Midbrain (tissue), 1 donor: ENCODE data around the gene RAB27A.

Experiments used
- DNase-seq: peaks from one replicate; lab custom pipeline; 2025; lab: John Stamatoyannopoulos, UW

The RAB27A gene

DNA sequence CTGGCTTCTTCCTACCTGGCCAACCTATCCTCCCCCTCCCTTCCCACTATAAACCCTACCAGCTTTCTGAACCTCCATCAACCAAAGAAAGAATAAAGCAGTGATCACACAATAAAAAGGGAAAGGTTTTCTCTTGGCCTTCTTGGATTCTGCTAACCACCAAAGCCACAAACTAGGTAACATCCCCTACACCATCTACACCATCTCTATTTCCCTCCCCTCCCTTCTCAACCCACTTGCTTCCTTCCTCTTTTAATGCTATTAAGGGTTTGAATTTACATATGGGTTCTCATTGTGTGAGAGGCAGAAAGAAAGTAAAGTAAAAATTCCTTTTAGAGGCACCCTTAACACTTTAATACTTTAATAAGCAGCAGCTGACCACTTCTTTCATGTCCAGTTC is 67.0 kb downstream of the RAB27A start:
- no peak for DNase-seq

DNA sequence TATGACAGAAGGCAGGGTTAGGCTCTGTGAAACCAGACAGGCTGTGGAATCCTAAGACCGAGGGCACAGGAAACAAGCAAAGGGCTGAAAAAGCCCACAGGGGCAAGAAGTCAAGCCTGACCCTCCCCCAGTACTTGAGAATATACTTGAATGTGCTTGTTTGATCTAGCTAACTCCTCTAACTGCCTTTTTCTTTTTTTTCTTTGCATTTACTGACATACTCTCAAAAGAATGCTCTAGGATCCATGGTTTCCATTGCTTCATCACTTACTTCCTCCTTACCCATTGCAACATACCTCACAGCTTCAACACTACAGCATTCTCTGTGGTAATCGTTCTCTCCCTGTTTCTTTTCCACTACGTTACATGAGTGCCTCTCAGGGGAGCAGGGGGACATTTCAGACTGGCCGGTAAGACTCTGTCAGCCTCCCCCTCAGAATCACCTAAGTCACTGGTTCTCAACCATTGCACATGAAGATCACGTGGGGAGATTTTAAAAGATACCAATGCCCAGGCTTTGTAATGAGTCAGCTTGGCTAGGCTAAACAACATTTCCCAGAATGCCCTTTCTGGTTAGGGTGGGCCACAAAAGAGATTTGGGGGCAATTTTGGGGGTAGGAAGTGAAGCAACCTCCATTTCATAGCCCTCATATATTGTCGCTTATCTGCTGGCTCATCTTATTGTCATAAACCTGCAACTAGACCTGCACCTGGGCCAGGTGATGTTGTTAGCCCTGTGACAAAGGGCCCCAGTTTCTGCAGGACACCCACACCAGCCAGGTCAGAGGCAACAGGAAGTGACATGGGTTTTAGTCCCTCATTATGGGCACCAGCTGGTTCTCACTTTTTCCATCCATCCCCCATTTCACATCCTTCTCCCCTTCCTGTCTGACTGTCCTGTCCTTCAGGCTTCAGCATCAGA is 68.3 kb downstream of the RAB27A start:
- DNase-seq: no peak

DNA sequence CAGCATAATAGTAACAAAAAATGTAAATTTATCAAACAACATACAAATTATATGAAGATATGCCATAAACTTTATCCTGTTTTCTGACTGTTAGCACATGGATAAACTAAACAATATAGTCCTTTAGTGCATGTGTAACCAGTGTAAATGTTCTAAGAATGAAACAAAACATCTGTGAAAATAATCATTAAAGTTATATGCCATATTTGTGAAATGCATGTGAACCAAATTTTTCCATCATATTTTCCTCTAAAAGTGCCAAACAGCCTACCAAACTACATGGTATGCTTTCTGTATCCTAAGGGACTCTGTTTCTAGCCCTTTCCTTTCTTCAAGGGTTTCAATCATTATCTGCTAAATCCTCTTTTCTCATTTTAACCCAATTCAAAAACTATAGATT is 69.0 kb downstream of the RAB27A start:
- no peak for DNase-seq

DNA sequence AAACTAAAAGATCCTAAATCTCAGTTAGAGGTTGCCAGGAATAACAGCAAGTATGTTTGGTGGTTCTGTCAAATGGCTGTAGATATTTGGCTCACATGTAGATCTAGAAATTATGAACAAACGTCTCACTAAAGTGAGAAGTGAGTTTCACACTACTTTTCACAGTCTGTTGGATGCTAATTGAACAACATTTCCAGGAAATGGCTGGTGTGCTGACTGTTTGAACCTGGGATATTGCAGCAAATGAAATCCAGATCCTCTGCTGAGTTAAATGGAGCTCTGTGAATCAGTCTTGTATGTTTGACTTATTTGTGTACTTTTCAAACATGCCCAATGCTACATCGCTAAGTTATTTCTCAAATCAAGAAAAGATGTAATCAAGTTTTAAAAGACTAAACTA is 71.6 kb downstream of the RAB27A start:
- DNase-seq: no peak

DNA sequence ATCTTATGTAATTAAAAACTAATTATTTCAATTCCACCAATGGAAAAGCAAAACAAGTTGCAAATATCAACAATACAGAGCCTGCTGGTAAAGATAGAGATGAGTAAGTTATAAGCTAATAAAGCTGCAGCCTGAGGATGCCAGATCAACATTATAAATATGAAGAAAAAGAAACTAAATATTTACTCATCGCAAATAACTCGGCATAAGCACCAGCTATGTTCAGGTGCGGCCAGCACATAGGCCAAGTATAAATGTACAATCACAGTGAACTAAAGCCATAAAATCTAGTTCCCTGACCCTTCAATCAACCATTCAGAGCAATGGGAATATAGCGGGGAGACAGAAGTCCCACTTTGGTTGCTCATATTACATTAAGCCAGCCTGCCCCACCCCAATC is 85.1 kb downstream of the RAB27A start:
- DNase-seq: no peak

DNA sequence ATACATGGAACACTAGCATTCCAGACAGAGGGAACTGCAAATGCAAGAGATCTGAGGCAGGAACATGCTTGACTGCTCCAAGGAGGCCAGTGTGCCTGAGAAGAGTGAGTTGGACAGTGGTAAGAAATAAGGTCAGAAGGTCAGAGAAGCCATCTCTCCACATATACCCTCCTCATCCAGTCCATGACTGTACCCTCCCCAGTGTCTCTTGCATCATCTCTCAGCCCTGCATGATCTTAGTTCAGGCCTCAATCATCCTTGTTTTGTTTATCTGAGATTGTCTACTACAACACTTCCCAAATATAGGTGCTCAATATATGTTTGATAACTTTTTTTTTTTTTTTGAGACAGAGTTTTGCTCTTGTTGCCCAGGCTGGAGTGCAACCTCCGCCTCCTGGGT is 87.4 kb downstream of the RAB27A start:
- DNase-seq: no peak

DNA sequence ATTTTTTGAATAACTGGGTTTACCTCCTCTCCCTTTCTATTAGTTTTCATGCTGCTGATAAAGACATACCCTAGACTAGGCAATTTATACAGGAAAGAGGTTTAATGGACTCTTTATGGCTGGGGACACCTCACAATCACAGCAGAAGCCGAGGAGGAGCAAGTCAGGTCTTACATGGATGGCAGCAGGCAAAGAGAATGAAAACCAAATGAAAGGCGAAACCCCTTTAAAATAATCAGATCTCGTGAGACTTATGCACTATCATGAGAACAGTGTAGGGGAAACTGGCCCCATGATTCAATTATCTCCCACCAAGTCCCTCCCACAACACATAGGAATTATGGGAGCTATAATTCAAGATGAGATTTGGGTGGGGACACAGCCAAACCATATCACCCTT is 90.9 kb downstream of the RAB27A start:
- DNase-seq: no peak

DNA sequence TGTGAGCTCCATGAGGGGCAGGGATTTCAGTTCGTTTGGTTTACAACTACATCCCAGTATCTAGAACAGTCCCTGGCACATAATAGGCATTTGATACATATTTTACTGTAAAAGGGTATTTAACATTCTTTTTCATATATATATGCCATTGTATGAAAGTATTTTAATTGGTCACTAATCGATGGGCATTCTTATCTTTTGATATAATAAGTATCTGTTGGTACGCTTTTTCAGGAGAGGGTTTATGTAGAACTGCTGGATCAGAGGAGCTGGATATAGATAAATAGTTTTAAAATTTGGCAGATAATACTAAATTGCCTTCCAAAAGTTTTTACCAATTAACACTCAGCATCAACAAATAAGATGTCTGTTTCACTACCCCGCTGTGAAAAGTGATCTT is 91.9 kb downstream of the RAB27A start:
- no peak for DNase-seq

DNA sequence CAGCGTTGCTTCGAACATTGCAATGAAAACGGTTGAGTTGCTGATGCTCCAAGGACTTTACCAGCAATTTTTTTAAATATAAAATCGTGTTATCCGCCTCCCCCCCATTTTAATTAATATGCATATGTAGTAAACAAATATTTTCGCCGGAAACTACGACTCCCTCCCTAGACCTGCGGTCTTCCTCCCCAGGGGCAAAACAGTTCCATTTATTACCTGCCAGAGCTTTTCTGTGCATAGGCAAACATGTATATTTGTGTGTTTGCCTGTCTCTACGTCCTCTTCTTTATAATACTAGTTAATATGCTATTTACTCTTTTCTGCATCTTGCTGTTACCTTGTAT is 92.3 kb downstream of the RAB27A start:
- DNase-seq: no peak

DNA sequence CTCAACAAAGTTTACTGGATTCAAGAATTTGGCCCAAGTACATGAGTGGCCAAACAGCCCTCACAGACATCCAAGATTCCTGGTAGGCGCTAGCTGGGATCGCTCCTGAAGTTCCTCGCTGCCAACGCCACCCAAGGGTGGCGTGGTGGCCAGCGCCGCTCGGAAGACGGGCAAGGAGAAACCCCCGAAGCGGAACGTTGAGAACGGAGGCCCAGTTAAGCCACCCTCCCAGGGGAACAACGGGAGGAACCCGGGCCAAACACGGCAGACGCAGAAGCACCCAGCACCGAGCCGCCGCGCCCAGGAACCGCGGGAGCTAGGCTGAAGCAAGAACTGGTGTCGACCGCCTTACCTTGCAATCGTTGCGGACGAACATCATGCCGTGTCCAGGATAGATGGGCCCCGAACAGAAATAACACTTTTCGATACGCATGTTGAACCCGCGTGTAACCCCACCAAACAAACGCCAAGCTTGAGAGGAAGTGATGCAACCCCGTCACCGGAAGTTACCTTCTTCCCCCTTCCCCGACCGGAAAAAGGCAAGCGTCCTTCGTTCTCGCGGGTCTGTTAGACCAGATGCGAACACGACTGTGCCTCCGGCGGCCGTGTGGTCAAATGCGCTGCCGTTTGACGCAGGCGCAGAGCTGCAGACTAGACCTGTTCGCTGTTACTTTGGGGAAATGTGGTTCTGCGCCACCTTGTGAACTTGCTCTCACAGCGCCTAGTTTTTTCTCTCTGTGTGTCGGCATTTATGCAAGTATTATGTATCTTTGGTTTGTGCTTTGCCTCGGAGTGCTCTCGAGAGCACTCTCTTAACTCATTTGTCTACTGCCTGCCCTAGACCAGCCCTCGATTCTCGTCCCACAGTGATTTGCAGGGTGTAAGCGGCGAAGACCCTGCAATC is 92.9 kb downstream of the RAB27A start, which contains the start of gene RSL24D1:
Gene RSL24D1 (minus strand): TSS at position 484 of the 904 bp plus-strand sequence. CDS start 51 bp downstream, at position 433.
- peak; percentile 97 for DNase-seq

DNA sequence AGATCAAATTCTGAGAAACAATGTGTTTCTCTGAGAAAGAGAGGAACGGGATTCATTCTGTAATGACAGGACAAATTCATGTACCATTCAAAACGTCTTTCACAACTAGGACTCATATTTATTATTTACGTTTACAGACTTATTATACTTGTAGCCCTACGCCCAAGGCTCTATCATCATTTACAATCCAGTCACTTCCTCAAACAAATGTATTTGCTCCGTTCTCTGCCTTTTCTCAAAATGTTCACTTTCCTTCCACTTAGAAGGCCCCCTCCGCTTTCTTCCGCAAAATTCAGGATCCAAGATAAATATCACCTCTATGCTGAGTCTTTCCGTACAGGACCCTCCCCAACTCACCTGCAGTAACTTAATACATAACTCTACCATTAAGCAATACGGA is 93.6 kb downstream of the RAB27A start:
- DNase-seq: no peak

DNA sequence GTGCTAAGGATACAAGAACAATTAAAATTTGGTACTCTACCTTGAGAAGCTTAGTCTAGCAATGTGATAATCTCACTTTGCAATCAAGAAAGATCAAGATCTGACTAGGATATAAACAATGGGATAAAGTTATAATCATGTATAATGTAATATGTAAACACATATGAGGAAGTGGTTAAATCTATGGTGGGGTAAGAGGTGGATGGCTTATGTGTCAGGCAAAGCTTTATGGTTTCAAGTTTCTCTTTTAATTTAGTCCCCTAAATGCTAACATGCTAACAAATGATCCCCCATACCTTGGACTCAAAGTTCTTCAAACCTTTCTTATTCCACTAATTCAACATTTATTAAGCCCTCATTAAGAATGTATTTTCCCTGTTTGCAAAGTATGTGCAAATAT is 95.4 kb downstream of the RAB27A start:
- no peak for DNase-seq

DNA sequence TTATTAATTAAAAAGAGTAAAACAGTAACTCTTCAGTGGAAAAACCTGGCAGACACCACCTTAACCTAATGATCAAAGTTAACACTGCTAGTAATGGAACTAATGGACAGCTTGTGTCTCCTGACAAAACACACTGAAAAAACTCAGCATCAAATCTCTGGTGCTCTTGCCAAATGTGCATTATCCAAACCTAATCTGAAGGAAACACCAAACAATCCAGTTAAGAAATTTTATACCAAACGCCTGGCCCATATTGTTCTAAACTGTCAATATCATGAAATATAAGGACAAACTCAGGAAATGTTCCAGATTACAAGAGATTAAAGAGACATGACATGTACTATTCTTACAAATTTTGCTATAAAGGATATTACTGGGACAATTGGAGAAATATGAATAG is 103.3 kb downstream of the RAB27A start:
- DNase-seq: no peak

DNA sequence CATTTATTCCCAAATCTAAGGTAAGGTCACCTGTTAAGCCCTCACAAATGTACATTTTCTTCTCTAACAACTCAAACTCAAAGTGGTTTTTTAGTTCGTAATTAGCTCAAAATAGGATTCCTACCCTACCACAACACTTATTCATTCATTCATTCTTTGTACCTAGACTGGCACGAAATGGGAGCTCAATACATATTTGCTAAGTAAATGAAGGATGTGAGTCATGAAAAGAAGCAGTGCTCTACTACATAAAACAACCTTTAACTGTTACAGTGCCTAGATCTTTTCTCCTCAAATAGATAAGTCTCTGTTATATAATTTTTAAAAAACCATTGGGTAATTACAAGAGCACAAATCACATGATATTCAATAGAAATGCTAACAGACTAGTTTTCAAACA is 105.9 kb downstream of the RAB27A start:
- DNase-seq: no peak

DNA sequence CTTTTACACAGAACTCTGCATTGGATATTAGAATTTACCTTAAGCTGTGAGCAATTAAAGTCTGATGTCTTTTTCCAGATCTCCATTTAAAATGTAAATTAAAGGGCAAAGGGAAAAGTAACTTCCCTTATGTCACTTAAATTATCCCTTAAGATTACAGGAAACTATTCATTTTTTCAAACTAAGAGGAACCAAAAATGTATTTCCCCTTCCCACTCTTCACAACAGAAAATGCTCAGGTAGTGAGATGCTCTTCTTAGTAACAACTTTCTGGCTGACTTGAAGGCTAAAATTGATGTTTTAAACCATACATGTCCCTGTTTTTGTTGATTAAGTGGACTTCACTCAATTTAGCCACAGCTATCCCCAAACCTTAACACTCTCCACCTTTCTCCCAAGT is 110.5 kb downstream of the RAB27A start:
- no peak for DNase-seq

DNA sequence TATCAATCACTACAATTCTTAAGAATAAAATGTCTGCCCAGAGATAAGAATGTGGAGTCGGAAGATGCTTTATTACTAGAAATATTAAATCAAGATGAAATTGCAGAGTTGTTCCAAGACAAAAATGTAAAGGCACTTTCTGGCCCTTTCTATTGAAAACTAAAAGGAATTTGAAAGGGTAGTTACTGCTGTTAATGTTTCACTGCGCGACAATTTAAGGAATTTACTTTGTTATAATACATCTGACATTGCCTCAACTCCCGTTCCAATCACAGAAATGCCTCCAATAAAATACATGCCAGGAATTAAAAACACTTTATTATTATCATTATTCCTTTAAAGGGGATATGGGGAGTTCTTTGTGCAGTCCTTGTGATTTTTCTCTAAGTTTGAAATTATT is 119.3 kb downstream of the RAB27A start:
- DNase-seq: no peak

DNA sequence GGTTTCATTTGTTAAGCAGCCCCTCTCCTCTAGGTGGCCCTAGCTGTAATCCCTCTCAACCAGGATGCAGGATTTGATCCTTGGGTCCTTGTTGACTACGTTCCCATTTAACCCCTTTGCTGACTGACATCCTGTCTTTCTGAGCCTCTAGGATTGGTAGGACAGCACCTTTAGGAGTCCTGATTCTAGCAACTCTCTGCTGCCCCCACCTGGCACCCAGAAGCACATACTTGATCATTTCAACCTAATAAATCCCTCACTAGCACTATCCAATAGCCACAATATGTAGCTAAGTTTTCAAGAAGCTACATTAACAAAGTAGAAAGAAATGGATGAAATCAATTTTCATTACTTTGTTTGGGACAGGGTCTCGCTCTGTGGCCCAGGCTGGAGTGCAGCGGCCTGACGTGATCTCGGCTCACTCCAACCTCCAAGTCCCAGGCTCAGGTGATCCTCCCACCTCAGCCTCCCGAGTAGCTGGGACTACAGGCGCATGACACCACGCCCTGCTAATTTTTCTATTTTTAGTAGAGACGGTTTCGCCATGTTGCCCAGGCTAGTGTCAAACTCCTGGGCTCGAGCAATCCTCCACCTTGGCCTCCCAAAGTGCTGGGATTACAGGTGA is 121.2 kb downstream of the RAB27A start:
- DNase-seq: peak; percentile 45

DNA sequence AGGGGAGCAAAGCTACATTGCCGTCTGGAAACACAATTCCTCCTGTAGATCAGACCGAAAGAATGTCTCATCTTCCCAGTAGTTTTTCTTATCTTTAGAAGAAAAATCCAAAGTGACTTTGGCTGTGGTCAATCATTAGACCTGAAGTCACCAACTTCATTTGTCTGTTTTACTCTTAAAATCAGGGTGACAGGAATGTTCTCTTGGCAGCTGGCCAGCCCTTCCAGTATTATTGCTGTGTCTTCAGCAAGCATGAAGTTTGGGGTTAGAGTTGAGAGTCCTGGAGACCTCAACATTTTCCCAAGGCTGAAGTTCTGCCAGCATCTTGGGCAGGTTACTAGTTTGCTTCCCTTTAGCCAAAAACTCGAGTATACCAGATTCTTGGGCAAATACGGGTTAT is 125.3 kb downstream of the RAB27A start:
- DNase-seq: no peak
